G401.6 (cell line): Measurements from ENCODE around the gene CTNNBIP1.
"Not testable (repeated sequence)": the region's sequence is repeated elsewhere in the genome, so short reads cannot be mapped to it uniquely, and the experiment has no call there.

Source experiments
- FAIRE-seq: peaks from 2 replicates; lab custom pipeline; 2012; peaks lifted over from hg19 to GRCh38; lab: Jason Lieb, UNC

CTNNBIP1 gene

GRCh38 chr1:9827558-9828185 lies 82.4 kb downstream of the CTNNBIP1 start:
- no peak for FAIRE-seq

GRCh38 chr1:9826616-9827015 lies 83.5 kb downstream of the CTNNBIP1 start:
- no peak for FAIRE-seq

GRCh38 chr1:9826087-9826486 lies 84.0 kb downstream of the CTNNBIP1 start:
- no peak for FAIRE-seq

- FAIRE-seq: no peak
These were observed 84.7 kb downstream of the CTNNBIP1 start for GRCh38 chr1:9825093-9826074.

GRCh38 chr1:9824702-9825089 lies 85.4 kb downstream of the CTNNBIP1 start:
- FAIRE-seq: no peak

- FAIRE-seq: no peak
These were observed 85.9 kb downstream of the CTNNBIP1 start, which contains the start of gene CLSTN1 for GRCh38 chr1:9823943-9824701. CLSTN1 (minus strand) TSS chr1:9823965; CDS start chr1:9823733, 232 bp downstream.

GRCh38 chr1:9823693-9823942 lies 86.5 kb downstream of the CTNNBIP1 start:
- FAIRE-seq: no peak

- FAIRE-seq: no peak
These were observed 87.0 kb downstream of the CTNNBIP1 start for GRCh38 chr1:9822897-9823692.

GRCh38 chr1:9822490-9822889 lies 87.6 kb downstream of the CTNNBIP1 start:
- FAIRE-seq: no peak

- FAIRE-seq: no peak
These were observed 88.4 kb downstream of the CTNNBIP1 start for GRCh38 chr1:9821710-9822109.

GRCh38 chr1:9820521-9820920 lies 89.5 kb downstream of the CTNNBIP1 start:
- no peak for FAIRE-seq

- no peak for FAIRE-seq
These were observed 92.3 kb downstream of the CTNNBIP1 start for GRCh38 chr1:9817734-9818133.

GRCh38 chr1:9816199-9816598 lies 93.9 kb downstream of the CTNNBIP1 start:
- no peak for FAIRE-seq

- FAIRE-seq: peak; percentile 60
These were observed 94.9 kb downstream of the CTNNBIP1 start for GRCh38 chr1:9815150-9815549.

GRCh38 chr1:9814619-9815018 lies 95.5 kb downstream of the CTNNBIP1 start:
- FAIRE-seq: no peak

- no peak for FAIRE-seq
These were observed 98.7 kb downstream of the CTNNBIP1 start for GRCh38 chr1:9811239-9811966.

- FAIRE-seq: no peak
These were observed 101.0 kb downstream of the CTNNBIP1 start for GRCh38 chr1:9809100-9809510.

- FAIRE-seq: no peak
These were observed 101.6 kb downstream of the CTNNBIP1 start for GRCh38 chr1:9808459-9808858.

GRCh38 chr1:9807541-9807940 lies 102.5 kb downstream of the CTNNBIP1 start:
- no peak for FAIRE-seq

- FAIRE-seq: not testable (repeated sequence)
These were observed 104.1 kb downstream of the CTNNBIP1 start for GRCh38 chr1:9805972-9806371.

- no peak for FAIRE-seq
These were observed 105.0 kb downstream of the CTNNBIP1 start for GRCh38 chr1:9805006-9805508.
